ENCODE results near the gene EXD1.
"Not testable (repeated sequence)": the region's sequence is repeated elsewhere in the genome, so short reads cannot be mapped to it uniquely, and the experiment has no call there.

The EXD1 gene

GRCh38 chr15:41139112-41139511, 91.4 kb downstream of the EXD1 start:
- DNase-seq = not testable (repeated sequence)

- DNase-seq = not testable (repeated sequence)
Measured at GRCh38 chr15:41135580-41135979, 95.0 kb downstream of the EXD1 start.

GRCh38 chr15:41133454-41133853, 97.1 kb downstream of the EXD1 start:
- no peak for DNase-seq
